HG03196 (cell line): ENCODE measurements around the gene DTNB.
A peak's percentile ranks its signal among the peaks of the same experiment; 100 is the strongest.
"Not testable (repeated sequence)": the region's sequence is repeated elsewhere in the genome, so short reads cannot be mapped to it uniquely, and the experiment has no call there.

ENCODE experiments used
- ATAC-seq: cut with Tn5 transposase; IDR thresholded peaks from one replicate; pipeline ENCODE4 v1.9.1; 2021; ENCODE audit not compliant: unreplicated experiment

DTNB gene

GRCh38 chr2:25684577-25685473, 11.4 kb upstream of the DTNB start:
- ATAC-seq: no peak

- ATAC-seq: no peak
Observed at GRCh38 chr2:25682082-25682481, 8.7 kb upstream of the DTNB start.

- ATAC-seq: no peak
Observed at GRCh38 chr2:25677877-25678276, 4.5 kb upstream of the DTNB start.

GRCh38 chr2:25674077-25674362, 643 bp upstream of the DTNB start:
- ATAC-seq: no peak

- peak; percentile 58 for ATAC-seq
Observed at GRCh38 chr2:25672494-25673299, 680 bp downstream of the DTNB start.

- no peak for ATAC-seq
Observed at GRCh38 chr2:25671622-25672021, 1.8 kb downstream of the DTNB start.

GRCh38 chr2:25669520-25669919, 3.9 kb downstream of the DTNB start:
- ATAC-seq: no peak

GRCh38 chr2:25666218-25666617, 7.2 kb downstream of the DTNB start:
- ATAC-seq: no peak

GRCh38 chr2:25665429-25665828, 7.9 kb downstream of the DTNB start:
- ATAC-seq: not testable (repeated sequence)

GRCh38 chr2:25664965-25665307, 8.4 kb downstream of the DTNB start:
- ATAC-seq: no peak

GRCh38 chr2:25664183-25664964, 9.0 kb downstream of the DTNB start:
- no peak for ATAC-seq

GRCh38 chr2:25655316-25655715, 18.1 kb downstream of the DTNB start:
- ATAC-seq: no peak

GRCh38 chr2:25654801-25655200, 18.6 kb downstream of the DTNB start:
- ATAC-seq: no peak

- no peak for ATAC-seq
Observed at GRCh38 chr2:25651782-25652455, 21.5 kb downstream of the DTNB start.

GRCh38 chr2:25651066-25651465, 22.3 kb downstream of the DTNB start:
- ATAC-seq: no peak

GRCh38 chr2:25650256-25650655, 23.1 kb downstream of the DTNB start:
- ATAC-seq: no peak

- ATAC-seq: no peak
Observed at GRCh38 chr2:25649786-25650185, 23.6 kb downstream of the DTNB start.

GRCh38 chr2:25642298-25642697, 31.1 kb downstream of the DTNB start:
- ATAC-seq: no peak

- no peak for ATAC-seq
Observed at GRCh38 chr2:25639696-25640095, 33.7 kb downstream of the DTNB start.

GRCh38 chr2:25639131-25639530, 34.2 kb downstream of the DTNB start:
- ATAC-seq: no peak

GRCh38 chr2:25635797-25636196, 37.6 kb downstream of the DTNB start:
- no peak for ATAC-seq
